SKM-1 (cell line): ENCODE measurements around the gene ARL2BP.
"Not testable (repeated sequence)": the region's sequence is repeated elsewhere in the genome, so short reads cannot be mapped to it uniquely, and the experiment has no call there.

ENCODE experiments used
- DNase-seq: peaks from one replicate; lab custom pipeline; 2025; ENCODE audit not compliant: unreplicated experiment; lab: John Stamatoyannopoulos, UW

Gene ARL2BP

DNA sequence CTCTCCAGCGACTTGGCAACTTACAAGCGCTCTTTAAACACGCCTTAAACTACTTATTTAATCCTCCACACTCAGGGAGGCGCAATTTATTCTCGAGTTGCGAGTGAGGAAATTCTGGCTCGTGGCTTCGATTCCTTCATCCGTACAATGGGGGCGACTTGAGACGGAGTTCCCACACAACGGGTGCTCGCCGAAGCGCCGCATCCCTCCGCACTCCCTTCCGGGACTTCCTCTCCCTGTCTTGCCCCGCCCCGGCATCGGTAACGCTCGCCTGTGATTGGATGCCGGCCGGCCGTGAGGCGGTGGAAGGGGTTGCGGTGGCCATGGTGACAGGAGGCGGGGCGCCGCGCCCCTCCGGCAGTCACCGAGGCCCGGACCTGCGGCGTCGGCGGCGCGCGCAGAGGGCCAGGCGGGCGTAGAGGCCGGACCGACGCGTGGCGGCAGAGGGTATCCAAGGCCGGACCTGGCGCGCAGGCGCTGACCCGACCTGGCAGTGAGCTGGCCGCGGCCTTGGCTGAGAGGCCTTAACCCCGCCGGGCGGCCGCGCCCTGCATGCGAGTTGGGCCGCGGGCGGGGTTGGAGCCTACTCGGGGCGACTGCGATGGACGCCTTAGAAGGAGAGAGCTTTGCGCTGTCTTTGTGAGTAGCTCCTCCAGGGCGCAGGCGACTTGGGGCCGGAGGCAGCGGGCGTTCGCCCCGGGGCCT, at the start of gene ARL2BP:
ARL2BP (plus strand) TSS at position 493 of the 705 bp plus-strand sequence; CDS start at position 602, 109 bp downstream.
- DNase-seq, result peak; percentile 95

DNA sequence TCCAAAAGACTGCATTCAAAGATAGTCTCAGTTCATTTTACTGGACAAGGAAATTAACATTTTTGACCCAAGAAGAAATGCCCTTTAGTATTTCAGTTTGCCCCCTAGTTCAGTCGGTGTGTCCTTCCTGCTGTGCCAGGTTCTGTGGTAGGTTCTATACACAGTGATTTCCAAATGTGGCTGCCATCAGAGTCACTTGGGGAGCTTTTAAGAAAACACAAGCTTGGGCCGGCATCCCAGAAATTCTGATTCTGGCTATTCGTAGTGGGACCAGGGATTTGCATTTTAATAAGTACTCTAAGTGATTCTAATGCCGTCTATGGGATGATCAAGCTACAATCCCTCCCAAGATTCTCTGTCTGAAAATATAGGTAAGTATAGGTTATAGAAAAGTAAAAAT, 48.8 kb upstream of the ARL2BP start:
- no peak for DNase-seq

DNA sequence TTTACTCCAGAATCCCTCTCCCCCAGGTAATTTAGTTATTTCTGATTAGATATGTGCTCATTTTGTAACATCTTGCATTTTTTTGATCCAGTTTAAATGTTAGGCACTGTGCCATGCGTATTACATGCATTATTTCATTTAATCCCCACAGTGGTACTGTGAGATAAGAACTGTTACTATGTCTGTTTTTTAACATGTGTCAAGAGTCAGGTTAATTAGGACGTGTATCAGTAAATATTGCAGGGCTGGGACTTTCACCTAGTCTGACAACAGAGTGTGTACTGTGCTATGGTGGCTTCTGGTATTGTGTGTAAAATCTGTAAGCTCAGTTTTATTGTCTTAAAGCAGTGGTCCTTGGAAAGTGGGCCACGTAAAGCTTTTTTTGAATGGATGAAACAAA, 48.3 kb upstream of the ARL2BP start:
- no peak for DNase-seq

DNA sequence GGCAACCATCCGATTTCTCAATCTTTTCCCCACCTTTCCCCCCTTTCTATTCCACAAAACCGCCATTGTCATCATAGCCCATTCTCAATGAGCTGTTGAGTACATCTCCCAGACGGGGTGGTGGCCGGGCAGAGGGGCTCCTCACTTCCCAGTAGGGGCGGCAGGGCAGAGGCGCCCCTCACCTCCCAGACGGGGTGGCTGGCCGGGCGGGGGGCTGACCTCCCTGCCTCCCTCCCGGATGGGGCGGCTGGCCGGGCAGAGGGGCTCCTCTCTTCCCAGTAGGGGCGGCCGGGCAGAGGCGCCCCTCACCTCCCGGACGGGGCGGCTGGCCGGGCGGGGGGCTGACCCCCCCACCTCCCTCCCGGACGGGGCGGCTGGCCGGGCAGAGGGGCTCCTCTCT, 44.7 kb upstream of the ARL2BP start:
- not testable (repeated sequence) for DNase-seq

DNA sequence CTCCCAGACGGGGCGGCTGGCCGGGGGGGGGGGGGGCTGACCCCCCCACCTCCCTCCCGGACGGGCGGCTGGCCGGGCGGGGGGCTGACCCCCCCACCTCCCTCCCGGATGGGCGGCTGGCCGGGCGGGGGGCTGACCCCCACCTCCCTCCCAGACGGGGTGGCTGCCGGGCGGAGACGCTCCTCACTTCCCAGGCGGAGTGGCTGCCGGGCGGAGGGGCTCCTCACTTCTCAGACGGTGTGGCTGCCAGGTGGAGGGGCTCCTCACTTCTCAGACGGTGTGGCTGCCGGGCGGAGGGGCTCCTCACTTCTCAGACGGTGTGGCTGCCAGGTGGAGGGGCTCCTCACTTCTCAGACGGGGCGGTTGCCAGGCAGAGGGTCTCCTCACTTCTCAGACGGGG, 44.1 kb upstream of the ARL2BP start:
- DNase-seq, result not testable (repeated sequence)

DNA sequence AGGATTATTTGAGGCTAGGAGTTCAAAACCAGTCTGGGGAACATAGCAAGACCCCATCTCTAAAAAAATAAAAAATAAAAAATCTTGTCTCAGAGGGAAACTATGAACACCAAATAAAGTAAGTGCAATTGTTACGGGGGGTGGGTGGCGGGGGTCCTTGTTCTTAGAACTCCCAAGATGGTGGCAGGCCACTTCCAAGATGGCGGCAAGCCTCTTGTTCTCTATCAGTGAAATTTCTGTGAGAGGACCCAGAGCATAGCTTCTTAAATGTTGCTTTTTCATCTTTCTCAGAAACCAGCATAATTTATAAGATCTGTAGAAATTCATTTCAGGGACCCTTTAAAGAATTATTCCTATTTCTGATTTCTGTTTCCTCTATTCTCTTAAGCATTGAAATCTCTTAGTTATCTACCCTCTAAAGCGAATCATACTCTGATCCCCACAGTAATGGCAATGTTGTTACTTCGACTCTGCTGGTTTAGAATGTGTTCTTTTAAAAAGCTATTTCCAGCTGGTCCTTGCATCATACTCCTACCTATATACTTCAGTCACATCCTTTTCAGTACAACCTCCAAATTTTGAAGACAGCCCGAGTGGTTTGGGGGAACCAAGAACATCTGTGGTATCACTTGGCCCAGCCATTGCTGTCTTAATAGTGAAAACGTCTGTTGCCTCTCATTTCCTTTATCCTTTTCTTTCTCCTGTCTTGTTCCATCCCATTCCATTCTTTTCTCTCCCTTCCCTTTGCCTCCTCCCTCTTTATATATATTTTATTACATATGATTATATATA, 42.8 kb upstream of the ARL2BP start:
- DNase-seq, result no peak

DNA sequence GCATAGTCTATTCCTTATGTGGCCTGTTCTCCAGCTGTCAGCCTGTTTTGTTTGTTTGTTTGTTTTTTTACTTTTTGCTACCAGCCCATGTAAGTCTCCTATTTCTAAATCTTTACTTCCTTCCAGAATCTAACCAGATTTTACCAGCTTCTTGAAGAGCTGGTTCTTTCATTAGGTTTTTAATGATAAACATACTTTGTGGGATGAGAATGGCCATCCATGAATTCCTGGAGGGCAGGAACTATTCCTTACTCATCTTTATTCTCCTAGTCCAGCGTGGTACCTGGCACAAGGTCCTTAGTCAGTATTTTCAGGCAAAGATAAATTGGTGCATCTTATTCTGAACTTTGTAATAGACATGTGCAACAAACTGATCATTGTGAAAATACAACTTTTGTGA, 41.6 kb upstream of the ARL2BP start:
- DNase-seq, result no peak

DNA sequence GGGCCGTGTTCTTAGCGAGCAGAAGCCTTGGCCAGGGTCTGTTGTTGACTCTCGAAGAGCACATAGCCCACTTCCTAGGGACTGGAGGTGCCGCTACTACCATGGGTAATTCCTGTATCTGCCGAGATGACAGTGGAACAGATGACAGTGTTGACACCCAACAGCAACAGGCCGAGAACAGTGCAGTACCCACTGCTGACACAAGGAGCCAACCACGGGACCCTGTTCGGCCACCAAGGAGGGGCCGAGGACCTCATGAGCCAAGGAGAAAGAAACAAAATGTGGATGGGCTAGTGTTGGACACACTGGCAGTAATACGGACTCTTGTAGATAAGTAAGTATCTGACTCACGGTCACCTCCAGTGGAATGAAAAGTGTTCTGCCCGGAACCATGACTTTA, 40.4 kb upstream of the ARL2BP start:
- DNase-seq, result no peak

DNA sequence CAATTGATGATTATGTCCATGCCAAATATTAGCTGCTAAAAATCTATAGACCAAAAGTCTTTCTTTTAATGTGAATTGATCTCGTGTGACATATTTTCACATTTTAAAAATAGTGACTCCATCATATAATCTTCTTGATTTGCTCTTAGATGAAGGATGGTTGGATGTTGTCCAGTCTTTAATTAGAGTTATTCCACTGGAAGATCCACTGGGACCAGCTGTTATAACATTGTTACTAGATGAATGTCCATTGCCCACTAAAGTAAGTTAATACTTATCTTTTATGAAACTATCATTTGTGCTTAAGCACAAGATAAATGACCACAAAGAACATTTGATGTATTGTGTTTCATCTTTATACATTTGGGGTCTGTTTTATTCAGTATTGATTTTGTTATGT, 36.1 kb upstream of the ARL2BP start:
- no peak for DNase-seq

DNA sequence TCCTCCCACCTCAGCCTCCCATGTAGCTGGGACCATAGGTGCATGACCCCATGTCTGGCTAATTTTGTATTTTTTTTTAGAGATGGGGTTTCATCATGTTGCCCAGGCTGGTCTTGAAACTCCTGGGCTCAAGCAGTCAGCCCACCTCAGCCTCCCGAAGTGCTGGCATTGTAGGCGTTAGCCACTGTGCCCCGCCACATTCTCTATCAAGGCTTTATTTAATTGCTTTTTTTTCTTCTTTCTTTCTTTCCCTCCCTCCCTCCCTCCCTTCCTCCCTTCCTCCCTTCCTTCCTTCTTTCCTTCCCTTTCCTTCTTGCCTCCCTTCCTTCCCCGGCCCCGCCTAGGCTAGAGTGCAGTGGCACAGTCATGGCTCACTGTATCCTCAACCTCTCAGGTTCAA, 35.3 kb upstream of the ARL2BP start:
- no peak for DNase-seq

DNA sequence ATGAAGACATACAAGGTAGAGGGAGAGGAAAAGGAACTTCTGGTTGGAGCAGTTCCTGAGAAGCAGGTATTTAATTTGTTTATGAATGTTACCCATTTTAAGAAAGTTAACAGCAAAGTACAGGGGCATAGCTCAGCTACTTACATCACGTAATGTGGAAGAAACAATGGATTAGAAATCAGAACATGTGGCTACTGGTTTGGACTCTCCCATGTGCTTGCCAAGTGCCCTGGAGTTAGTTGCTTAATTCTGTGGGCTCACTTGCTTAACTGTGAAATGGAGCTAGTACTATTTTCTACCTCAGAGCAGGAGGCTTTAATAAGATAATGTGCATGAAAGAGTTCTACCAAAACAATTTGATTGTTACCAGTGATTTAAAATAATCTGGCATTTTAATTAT, 31.6 kb upstream of the ARL2BP start:
- DNase-seq, result no peak

DNA sequence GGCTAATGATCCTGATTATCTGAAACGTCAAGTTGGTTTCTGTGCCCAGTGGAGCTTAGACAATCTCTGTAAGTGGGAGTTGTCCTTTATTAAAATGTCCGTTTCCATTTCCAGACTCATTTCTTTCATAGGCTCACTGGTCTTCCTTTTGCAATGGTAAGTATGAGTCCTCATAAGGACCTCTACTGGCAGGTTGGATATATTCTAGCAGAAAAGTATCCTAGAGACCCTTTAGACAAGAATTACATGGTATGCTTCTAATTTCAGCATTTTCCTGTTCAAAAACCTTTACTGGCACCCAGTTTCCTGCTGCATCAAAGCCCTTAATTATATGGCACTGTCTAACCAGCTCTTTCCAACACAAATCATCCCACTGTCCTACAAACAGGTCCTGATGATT, 28.1 kb upstream of the ARL2BP start:
- DNase-seq, result no peak

DNA sequence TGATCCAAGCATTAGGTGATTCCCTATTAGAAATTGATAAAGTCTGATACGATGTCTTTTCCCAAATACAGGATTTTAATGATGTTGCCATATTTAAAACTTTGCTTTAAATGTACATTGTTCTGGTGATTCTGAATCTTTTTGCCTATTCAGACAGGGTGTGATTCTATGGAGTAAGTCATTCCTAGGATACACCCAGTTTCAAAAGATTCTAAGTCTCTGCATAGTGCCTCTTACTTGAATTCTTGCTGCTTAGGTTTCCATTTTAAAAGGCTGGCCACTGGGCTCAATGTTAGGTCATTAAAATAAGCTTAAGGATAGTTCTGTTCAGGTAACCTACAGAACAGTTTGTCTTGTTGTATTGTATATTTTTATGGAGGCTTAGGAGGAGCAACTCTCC, 22.0 kb upstream of the ARL2BP start:
- no peak for DNase-seq

DNA sequence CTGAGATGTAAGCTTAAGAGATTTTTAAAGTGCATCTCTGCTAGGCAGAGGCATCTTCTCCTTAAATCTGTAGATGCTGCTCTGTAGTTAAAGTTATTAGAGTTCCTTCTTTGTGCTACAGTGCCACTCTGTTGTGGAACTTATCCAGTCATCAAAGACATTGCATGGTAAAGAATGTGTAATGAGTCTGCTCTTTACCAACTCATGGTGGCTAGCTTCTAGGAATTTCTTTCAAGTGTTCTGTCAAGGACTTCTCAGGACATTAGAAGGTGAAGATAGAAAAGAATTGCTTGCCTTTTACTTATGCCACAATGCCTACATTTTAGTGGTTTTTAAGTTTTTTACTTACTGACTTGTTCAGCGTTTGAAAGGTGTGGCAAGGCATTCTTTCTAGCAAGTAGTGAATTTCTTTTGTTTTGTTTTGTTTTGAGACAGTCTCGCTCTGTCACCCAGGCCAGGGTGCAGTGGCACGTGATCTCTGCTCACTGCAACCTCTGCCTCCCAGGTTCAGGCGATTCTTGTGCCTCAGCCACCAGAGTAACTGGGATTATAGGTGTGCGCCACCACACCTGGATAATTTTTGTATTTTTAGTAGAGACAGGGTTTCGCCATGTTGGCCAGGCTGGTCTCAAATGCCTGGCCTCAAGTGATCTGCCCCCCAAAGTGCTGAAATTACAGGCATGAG, 20.3 kb upstream of the ARL2BP start:
- no peak for DNase-seq

DNA sequence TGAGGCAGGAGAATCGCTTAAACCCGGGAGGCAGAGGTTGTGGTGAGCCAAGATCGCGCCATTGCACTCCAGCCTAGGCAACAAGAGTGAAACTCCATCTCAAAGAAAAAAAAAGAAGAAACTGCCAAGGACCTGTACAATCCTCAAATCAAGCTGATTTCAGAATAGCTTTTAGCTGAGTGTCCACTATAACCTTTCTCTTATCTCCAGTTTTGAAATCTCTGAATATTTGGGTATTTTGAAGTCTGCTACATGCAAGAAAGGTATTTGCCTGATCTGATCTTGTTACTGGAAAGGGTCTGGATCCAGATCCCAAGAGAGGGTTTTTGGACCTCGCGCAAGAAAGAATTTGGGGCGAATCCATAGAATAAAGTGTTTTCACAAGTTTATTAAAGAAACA, 19.1 kb upstream of the ARL2BP start:
- no peak for DNase-seq

DNA sequence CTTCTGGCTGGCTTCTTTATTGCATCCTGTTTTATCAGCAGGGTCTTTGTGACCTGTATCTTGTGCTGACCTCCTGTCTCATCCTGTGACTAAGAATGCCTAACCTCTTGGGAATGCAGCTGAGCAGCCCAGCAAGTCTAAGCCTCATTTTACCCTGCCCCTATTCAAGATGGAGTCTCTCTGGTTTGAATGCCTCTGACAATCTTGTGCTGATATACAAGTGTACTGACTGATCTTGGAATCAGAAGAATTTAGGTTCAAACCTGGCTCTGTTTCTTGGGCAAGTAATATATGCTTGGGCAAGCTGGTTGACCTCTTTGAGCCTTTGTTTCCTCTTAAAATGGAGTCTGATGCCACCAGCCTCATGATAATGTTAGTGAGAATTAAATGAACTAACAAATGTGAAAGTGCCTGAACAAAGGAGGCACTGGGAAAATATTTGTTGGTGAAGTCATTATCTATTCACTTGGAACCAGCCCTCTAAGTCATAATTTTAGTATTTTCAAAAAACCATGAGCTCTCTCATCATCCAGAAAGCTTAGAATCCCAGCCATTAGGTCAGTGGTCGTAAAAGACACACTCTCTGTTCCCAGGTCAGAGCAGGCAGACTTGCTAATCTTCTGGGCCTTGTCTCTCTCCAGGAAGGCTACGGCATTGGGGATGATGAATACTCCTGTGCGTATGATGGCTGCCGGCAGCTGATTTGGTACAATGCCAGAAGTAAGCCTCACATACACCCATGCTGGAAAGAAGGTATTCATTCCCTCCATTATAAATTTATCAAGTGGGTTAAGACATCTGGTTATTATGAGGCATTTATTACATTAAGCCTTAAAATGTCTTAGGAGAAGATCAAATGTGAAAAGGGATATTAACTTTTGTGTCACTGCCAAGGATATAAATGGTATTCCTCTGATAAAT, 18.1 kb upstream of the ARL2BP start:
- no peak for DNase-seq

DNA sequence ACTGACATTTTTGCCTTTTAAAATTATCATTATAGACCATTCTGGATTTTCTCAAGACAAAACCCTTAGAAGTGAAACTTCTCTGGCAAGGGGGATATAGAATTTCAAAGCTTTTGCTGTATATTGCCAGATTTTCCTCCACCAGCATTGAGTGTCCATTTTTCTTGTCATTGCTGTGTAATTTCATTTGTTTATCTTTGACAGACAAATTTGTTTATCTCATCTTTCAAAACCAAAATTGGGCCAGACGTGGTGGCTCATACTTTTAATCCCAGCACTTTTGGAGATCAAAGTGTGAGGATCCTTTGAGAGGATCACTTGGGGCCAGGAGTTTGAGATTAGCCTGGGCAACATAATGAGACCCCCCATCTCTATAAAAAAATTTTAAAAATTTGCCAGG, 16.0 kb upstream of the ARL2BP start:
- DNase-seq, result no peak

DNA sequence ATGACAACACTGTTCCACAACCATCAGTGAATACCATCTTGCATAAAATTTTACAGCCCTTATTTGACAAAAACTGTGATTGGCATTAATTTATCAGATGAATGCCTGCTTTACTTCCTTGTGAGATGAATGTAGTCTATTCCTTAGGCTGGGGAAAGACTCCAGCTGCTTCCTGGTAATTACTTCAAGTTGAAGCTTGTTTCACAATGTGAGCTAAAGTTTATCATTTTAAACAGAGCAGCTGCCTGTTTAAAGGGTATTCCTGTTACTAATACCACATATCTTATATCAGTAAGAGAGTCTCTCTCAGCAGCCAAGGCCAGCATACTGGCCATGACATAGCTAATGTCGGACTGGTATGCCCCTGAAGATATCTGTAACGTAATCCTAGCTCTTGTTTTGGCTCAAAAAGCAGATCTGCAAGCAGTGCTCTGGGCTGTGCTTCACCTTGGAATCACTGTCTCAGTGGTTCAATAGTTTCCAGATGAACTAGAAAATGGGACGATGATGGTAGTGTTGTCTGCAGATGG, 13.2 kb upstream of the ARL2BP start:
- DNase-seq, result no peak

DNA sequence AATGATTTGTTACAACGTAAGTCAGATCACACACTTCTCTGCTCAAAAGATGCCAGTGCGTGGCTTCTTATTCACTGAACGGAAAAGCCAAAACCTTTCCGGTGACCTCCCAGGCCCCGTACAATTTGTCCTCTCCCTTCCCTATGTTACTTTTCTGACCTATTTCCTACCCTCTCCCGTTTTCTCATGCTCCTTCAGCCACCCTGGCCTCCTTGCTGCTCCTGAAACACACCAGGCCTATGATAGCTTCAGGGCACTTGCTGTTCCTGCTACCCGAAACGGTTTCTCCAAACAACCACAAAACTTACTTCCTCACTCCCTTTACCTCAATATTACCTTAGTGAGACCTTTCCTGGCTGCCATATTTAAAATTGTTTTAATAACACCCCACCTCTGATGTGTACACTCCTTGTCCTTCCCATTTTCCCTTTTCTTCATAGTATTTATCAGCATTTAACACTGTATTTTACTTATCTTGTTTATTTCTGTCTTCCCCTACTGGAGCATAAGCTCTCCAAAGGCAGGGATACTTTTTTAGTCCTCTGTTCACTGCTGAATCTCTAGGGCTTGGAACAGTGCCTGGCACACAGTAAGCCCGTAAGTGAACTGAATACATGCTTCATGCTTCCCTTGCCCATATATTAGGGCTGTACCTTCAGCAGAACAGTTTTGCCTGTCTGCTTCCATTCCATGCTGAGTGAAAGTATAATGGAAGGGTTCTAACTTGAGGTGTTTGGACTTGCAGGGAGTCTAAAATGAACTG, 10.9 kb upstream of the ARL2BP start:
- DNase-seq, result no peak

DNA sequence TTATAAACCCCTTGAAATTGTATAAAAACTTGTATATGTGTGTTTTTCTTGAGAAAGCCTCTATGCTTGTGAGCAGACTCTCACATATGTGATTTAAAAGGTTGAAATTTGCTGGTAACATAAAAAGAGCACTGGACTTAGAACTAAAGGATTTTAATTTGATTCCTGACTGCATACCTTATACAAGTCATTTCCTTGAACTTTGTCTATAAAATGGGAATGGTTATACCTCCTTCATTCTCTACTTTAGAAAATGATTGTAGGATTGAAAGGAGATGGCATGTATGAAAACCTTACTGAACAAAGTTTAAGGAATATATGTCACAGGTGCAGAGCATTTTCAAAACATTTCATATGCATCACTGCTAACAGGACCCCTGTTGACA, 10.4 kb upstream of the ARL2BP start:
- no peak for DNase-seq
